ENCODE measurements around the gene SAP30.

Gene SAP30

GRCh38 chr4:173370477-173371291 is at the start of gene SAP30:
Gene SAP30, plus strand, starts transcription at chr4:173370954. Its CDS starts 229 bp downstream, at chr4:173371183.
- DNase-seq (ENCODE audit: insufficient read length, low spot score), result peak; percentile 95
- peak; percentile 96 for FAIRE-seq

GRCh38 chr4:173325007-173325736 is 45.6 kb upstream of the SAP30 start:
- FAIRE-seq (peak; percentile 16), DNase-seq (ENCODE audit: insufficient read length, low spot score) (no peak)

GRCh38 chr4:173328236-173328901 is 42.4 kb upstream of the SAP30 start:
- FAIRE-seq, result no peak
- no peak for DNase-seq (ENCODE audit: insufficient read length, low spot score)

GRCh38 chr4:173330590-173330989 is 40.2 kb upstream of the SAP30 start:
- no peak for DNase-seq (ENCODE audit: insufficient read length, low spot score)
- FAIRE-seq, result no peak

GRCh38 chr4:173332021-173332487 is 38.7 kb upstream of the SAP30 start:
- DNase-seq (ENCODE audit: insufficient read length, low spot score) (no peak), FAIRE-seq (no peak)

GRCh38 chr4:173332963-173333657 is 37.6 kb upstream of the SAP30 start:
- FAIRE-seq, result no peak
- DNase-seq (ENCODE audit: insufficient read length, low spot score), result no peak

- DNase-seq (ENCODE audit: insufficient read length, low spot score) (no peak), FAIRE-seq (no peak)
Observed at GRCh38 chr4:173333658-173334084, 37.1 kb upstream of the SAP30 start.

- FAIRE-seq (peak; percentile 98), DNase-seq (ENCODE audit: insufficient read length, low spot score) (peak; percentile 99)
Observed at GRCh38 chr4:173334085-173334890, 36.5 kb upstream of the SAP30 start, which contains the start of gene HMGB2. Gene HMGB2, minus strand, starts transcription at chr4:173334358. Its CDS starts 709 bp downstream, at chr4:173333649.

- DNase-seq (ENCODE audit: insufficient read length, low spot score) (peak; percentile 93), FAIRE-seq (peak; percentile 66)
Observed at GRCh38 chr4:173334891-173335752, 35.6 kb upstream of the SAP30 start.

- DNase-seq (ENCODE audit: insufficient read length, low spot score) (no peak), FAIRE-seq (no peak)
Observed at GRCh38 chr4:173337463-173337862, 33.3 kb upstream of the SAP30 start.

GRCh38 chr4:173343832-173344397 is 26.8 kb upstream of the SAP30 start:
- DNase-seq (ENCODE audit: insufficient read length, low spot score) (no peak), FAIRE-seq (no peak)

- no peak for FAIRE-seq
- no peak for DNase-seq (ENCODE audit: insufficient read length, low spot score)
Observed at GRCh38 chr4:173345648-173346047, 25.1 kb upstream of the SAP30 start.

- DNase-seq (ENCODE audit: insufficient read length, low spot score), result peak; percentile 68
- peak; percentile 86 for FAIRE-seq
Observed at GRCh38 chr4:173346074-173346473, 24.7 kb upstream of the SAP30 start.

GRCh38 chr4:173347467-173347866 is 23.3 kb upstream of the SAP30 start:
- peak; percentile 33 for FAIRE-seq
- no peak for DNase-seq (ENCODE audit: insufficient read length, low spot score)

- FAIRE-seq, result no peak
- no peak for DNase-seq (ENCODE audit: insufficient read length, low spot score)
Observed at GRCh38 chr4:173357939-173358338, 12.8 kb upstream of the SAP30 start.

- FAIRE-seq, result no peak
- DNase-seq (ENCODE audit: insufficient read length, low spot score), result peak; percentile 19
Observed at GRCh38 chr4:173360587-173361221, 10.1 kb upstream of the SAP30 start.

GRCh38 chr4:173362666-173363065 is 8.1 kb upstream of the SAP30 start:
- FAIRE-seq, result no peak
- no peak for DNase-seq (ENCODE audit: insufficient read length, low spot score)

Data from HTR-8/SVneo (cell line).